ENCODE measurements around the gene SLC2A1.

- TF ChIP-seq BHLHE40 (IDR thresholded peaks at IDR 0.05; ENCODE audit: borderline replicate concordance) (no peak), SP1 (IDR thresholded peaks at IDR 0.05) (no peak), FOXM1 (IDR thresholded peaks at IDR 0.05; ENCODE audit: borderline replicate concordance) (no peak)
These were observed 41.6 kb upstream of the SLC2A1 start for GRCh38 chr1:43000271-43000670.
